Caco-2 (cell line): Measurements from ENCODE around the gene S1PR1. TPM values are rescaled to one million over a fixed set of nuclear protein-coding genes. Genes with fewer than 3 reads are reported as not detected.
"Not testable (repeated sequence)": the region's sequence is repeated elsewhere in the genome, so short reads cannot be mapped to it uniquely, and the experiment has no call there.

Experiments
- Bru-seq: library from RNA; stranded (reverse); fragments of 400-500 nt; gene quantifications from one replicate; lab custom pipeline; 2021; lab: Mats Ljungman, UMichigan
- BruChase-seq, 2 experiments: library from RNA; stranded (reverse); fragments of 400-500 nt; gene quantifications; one replicate each; lab custom pipeline; 2021; lab: Mats Ljungman, UMichigan
- BruUV-seq: library from RNA; stranded (reverse); fragments of 400-500 nt; replicated peaks from 2 replicates; lab custom pipeline; 2021; lab: Mats Ljungman, UMichigan
- CTCF ChIA-PET: fragments of 300-600 bp; sonication (Branson Sonifier 250); formaldehyde crosslinking; loops from one replicate; lab custom pipeline; 2022; ENCODE audit warnings: antibody characterized with exemption; lab: Charles Lee
- POLR2A ChIA-PET: fragments of 300-600 bp; sonication (Branson Sonifier 250); formaldehyde crosslinking; loops from one replicate; lab custom pipeline; 2022; ENCODE audit warnings: antibody characterized with exemption; lab: Charles Lee
- DNase-seq, 2 experiments: peaks; one replicate each; pipeline versions ENCODE4 v3.0.0 to v3.0.0-alpha.2; 2020 to 2022
- H3K27me3 ChIP-seq: replicated peaks from 2 replicates; pipeline ENCODE4 v1.6.0; 2011; ENCODE audit warnings: low read length; ENCODE audit not compliant: control insufficient read depth, insufficient read depth
- H3K36me3 ChIP-seq: 2 replicates; pipeline ENCODE4 v1.5.1; 2011; ENCODE audit warnings: low read length; ENCODE audit not compliant: control insufficient read depth, insufficient read depth
- H3K4me1 ChIP-seq: fragments of 250-450 bp; sonication (Bioruptor Pico); 2 replicates; pipeline ENCODE4 v1.5.1; 2020; ENCODE audit warnings: mild to moderate bottlenecking
- H3K4me3 ChIP-seq: 2 replicates; pipeline ENCODE4 v1.5.1; 2011; ENCODE audit warnings: low read depth, mild to moderate bottlenecking, control low read depth, low read length
- H3K9me3 ChIP-seq: fragments of 250-450 bp; sonication (Bioruptor Pico); 2 replicates; pipeline ENCODE4 v1.5.1; 2020; ENCODE audit warnings: mild to moderate bottlenecking, moderate library complexity
- H3K27ac Mint-ChIP-seq: one replicate; pipeline ENCODE4 v1.8.0; 2022; ENCODE audit warnings: mixed read lengths; ENCODE audit not compliant: unreplicated experiment
- H3K27me3 Mint-ChIP-seq: one replicate; pipeline ENCODE4 v1.8.0; 2022; ENCODE audit warnings: mixed read lengths; ENCODE audit not compliant: insufficient read depth, unreplicated experiment
- H3K36me3 Mint-ChIP-seq: one replicate; pipeline ENCODE4 v1.8.0; 2022; ENCODE audit warnings: mild to moderate bottlenecking, mixed read lengths; ENCODE audit not compliant: insufficient read depth, unreplicated experiment
- H3K4me1 Mint-ChIP-seq: one replicate; pipeline ENCODE4 v1.8.0; 2022; ENCODE audit warnings: low read depth, mixed read lengths; ENCODE audit not compliant: unreplicated experiment
- H3K4me3 Mint-ChIP-seq: one replicate; pipeline ENCODE4 v1.8.0; 2022; ENCODE audit warnings: mild to moderate bottlenecking, moderate library complexity, mixed read lengths; ENCODE audit not compliant: unreplicated experiment
- H3K9me3 Mint-ChIP-seq: one replicate; pipeline ENCODE4 v1.8.0; 2022; ENCODE audit warnings: mixed read lengths; ENCODE audit not compliant: unreplicated experiment
- CTCF ChIP-seq, 2 experiments: fragments of 200-600 bp in 1 of 2; IDR thresholded peaks; 1 replicate in 1 of 2; 2 replicates in 1 of 2; pipeline versions ENCODE4 v1.5.1 to v1.8.0; 2011 to 2022; ENCODE audit warnings: antibody characterized with exemption in 1 of 2, control low read depth in 1 of 2, inconsistent platforms in 1 of 2, low read depth in 1 of 2, low read length in 1 of 2, mild to moderate bottlenecking in 1 of 2, moderate library complexity in 1 of 2; ENCODE audit not compliant: insufficient read depth in 1 of 2, severe bottlenecking in 1 of 2, unreplicated experiment in 1 of 2
- intact Hi-C: fragments of 100-400 bp; cut with micrococcal nuclease; formaldehyde crosslinking; loops from one replicate; pipeline ENCODE4 v1.10.0; 2022; ENCODE audit not compliant: unreplicated experiment
- long read RNA-seq: library from polyadenylated mRNA; stranded (forward); transcript quantifications from one replicate; pipeline ENCODE4 v2.0.0, GENCODE V29; 2022
- total RNA-seq: library from RNA; stranded (reverse); gene quantifications from 2 replicates; pipeline ENCODE4 v1.2.3, GENCODE V29; 2022

The S1PR1 gene
- total RNA-seq: not detected in 2 replicates
- not detected for Bru-seq, nascent RNA
- BruChase-seq, experiment 1, labeled RNA remaining after a 2-hour chase: not detected
- not detected for BruChase-seq, experiment 2, labeled RNA remaining after a 6-hour chase
- long read RNA-seq: 0 reads

- no peak for TF ChIP-seq CTCF (IDR thresholded peaks at IDR 0.05; ENCODE audit: insufficient read depth in 1 of 2, low read depth in 1 of 2, low read length in 1 of 2, severe bottlenecking in 1 of 2, unreplicated experiment in 1 of 2)
- Mint-ChIP-seq H3K36me3 (no peaks in the 10 kb centered on the region), H3K27ac (peak within 1 kb of the TSS; percentile 23), H3K4me1 (peaks cover 12% of the 10 kb centered on the region), H3K9me3 (no peaks in the 10 kb centered on the region), H3K4me3 (peak within 1 kb of the TSS; percentile 71), H3K27me3 (peaks cover 22% of the 10 kb centered on the region)
- intact Hi-C loops: loop anchor here (5.0 kb wide), 1 partner anchor 99 kb away; no protein-coding TSS in a partner anchor
- Histone ChIP-seq H3K36me3 (no peaks in the 10 kb centered on the region), H3K27me3 (no peaks in the 10 kb centered on the region; the same call in 1 of the 2 replicates), H3K4me1 (0 out of 2 replicates have a peak, but pooled peaks cover 5% of the 10 kb centered on the region), H3K9me3 (no peaks in the 10 kb centered on the region), H3K4me3 (peak within 1 kb of the TSS; percentile 31)
- POLR2A ChIA-PET: no interaction called here
- no peak for DNase-seq
- CTCF ChIA-PET: interaction anchor here (1.4 kb wide), 1 partner anchor 52 kb away, joined by 4 read pairs; no protein-coding TSS in a partner anchor
- no TSS peak for BruUV-seq
Measured at GRCh38 chr1:101236516-101237228, at the start of gene S1PR1. S1PR1 (plus strand) TSS chr1:101237019; CDS start chr1:101238985, 1,966 bp downstream.

GRCh38 chr1:101187297-101187696, 49.5 kb upstream of the S1PR1 start:
- no peaks in the 10 kb centered on the region for H3K9me3 Mint-ChIP-seq
- H3K27me3 ChIP-seq: no peaks in the 10 kb centered on the region
- no peaks in the 10 kb centered on the region for H3K4me1 ChIP-seq
- H3K9me3 ChIP-seq: no peaks in the 10 kb centered on the region
- TF ChIP-seq CTCF (IDR thresholded peaks at IDR 0.05; ENCODE audit: insufficient read depth in 1 of 2, low read depth in 1 of 2, low read length in 1 of 2, severe bottlenecking in 1 of 2, unreplicated experiment in 1 of 2): no peak
- intact Hi-C loops: no loop called here
- H3K4me3 ChIP-seq: no peak overlapping the region
- ChIA-PET POLR2A (no interaction called here), CTCF (no interaction called here)
- H3K36me3 ChIP-seq: no peaks in the 10 kb centered on the region
- no peak for DNase-seq
- H3K4me3 Mint-ChIP-seq: no peak overlapping the region
- no peaks in the 10 kb centered on the region for H3K4me1 Mint-ChIP-seq
- H3K27ac Mint-ChIP-seq: no peak overlapping the region
- peaks cover 13% of the 10 kb centered on the region for H3K27me3 Mint-ChIP-seq
- H3K36me3 Mint-ChIP-seq: no peaks in the 10 kb centered on the region
- no TSS peak for BruUV-seq

GRCh38 chr1:101188331-101188730, 48.5 kb upstream of the S1PR1 start:
- H3K36me3 Mint-ChIP-seq: no peaks in the 10 kb centered on the region
- no peak overlapping the region for H3K4me3 Mint-ChIP-seq
- CTCF ChIA-PET: interaction anchor here (0.6 kb wide), 1 partner anchor 321 kb away, joined by 3 read pairs; no protein-coding TSS in a partner anchor
- H3K27ac Mint-ChIP-seq: no peak overlapping the region
- Histone ChIP-seq H3K4me1 (no peaks in the 10 kb centered on the region), H3K4me3 (no peak overlapping the region), H3K27me3 (no peaks in the 10 kb centered on the region), H3K9me3 (no peaks in the 10 kb centered on the region), H3K36me3 (no peaks in the 10 kb centered on the region)
- POLR2A ChIA-PET: no interaction called here
- no TSS peak for BruUV-seq
- TF ChIP-seq CTCF (IDR thresholded peaks at IDR 0.05; ENCODE audit: insufficient read depth in 1 of 2, low read depth in 1 of 2, low read length in 1 of 2, severe bottlenecking in 1 of 2, unreplicated experiment in 1 of 2): no peak
- intact Hi-C loops: no loop called here
- no peak for DNase-seq
- peaks cover 15% of the 10 kb centered on the region for H3K27me3 Mint-ChIP-seq
- no peaks in the 10 kb centered on the region for H3K4me1 Mint-ChIP-seq
- H3K9me3 Mint-ChIP-seq: no peaks in the 10 kb centered on the region

- H3K27me3 ChIP-seq, H3K4me3 ChIP-seq, H3K36me3 ChIP-seq, POLR2A ChIA-PET, H3K4me1 Mint-ChIP-seq, BruUV-seq, H3K36me3 Mint-ChIP-seq, DNase-seq, intact Hi-C loops, H3K9me3 Mint-ChIP-seq, CTCF ChIA-PET, H3K27ac Mint-ChIP-seq, H3K9me3 ChIP-seq, H3K4me1 ChIP-seq, H3K4me3 Mint-ChIP-seq: not testable (repeated sequence)
- peaks cover 15% of the 10 kb centered on the region for H3K27me3 Mint-ChIP-seq
Measured at GRCh38 chr1:101188968-101189367, 47.9 kb upstream of the S1PR1 start.
